HG03039 (cell line): ENCODE measurements around the gene CSNK2A2.

ENCODE experiments used
- ATAC-seq: cut with Tn5 transposase; IDR thresholded peaks from one replicate; pipeline ENCODE4 v1.9.1; 2021; ENCODE audit warnings: mild to moderate bottlenecking, moderate library complexity; ENCODE audit not compliant: unreplicated experiment

Gene CSNK2A2

DNA sequence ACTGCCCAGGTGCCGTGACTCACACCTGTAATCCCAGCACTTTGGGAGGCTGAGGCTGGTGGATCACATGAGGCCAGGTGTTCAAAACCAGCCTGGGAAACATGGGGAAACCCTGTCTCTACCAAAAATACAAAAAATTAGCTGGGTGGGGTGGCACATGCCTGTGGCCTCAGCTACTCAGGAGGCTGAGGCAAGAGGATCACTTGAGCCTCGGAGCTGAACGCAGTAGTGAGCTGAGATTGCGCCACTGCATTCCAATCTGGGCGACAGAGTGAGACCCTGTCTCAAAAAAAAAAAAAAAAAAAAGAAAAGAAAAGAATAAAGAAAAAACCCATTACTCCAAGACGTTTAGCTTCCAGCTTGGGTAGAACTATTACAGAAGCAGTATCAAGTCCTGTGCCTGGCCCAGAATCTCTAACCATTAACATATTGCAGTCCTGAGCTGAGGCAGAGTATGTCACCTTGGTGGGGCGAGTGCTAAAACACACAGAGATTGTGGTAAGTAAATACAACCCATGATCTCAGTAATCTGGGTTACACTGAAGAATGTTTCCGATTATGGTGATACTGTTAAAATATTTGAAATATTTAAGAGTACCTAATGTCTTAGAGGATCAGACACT lies 45.5 kb downstream of the CSNK2A2 start:
- ATAC-seq, result no peak

DNA sequence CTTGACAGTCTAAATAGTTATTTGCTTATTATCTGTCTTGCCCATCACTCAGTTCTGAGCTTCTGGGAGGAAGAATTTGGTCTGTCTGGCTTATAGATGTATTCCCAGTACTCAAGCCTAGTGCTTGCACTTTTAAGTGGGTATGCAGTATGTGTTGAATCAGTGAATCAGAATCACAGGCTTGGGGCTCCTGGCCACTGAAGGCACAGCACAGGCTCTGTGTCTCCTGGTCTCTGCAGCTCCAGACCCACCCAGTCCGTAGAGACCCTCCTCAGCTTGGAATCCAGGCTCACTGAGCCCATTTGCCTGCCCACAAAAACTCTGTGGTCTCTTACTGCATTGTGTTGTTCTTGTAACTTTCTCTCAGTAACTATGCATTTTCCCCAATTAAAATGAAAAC lies 49.4 kb downstream of the CSNK2A2 start:
- no peak for ATAC-seq

DNA sequence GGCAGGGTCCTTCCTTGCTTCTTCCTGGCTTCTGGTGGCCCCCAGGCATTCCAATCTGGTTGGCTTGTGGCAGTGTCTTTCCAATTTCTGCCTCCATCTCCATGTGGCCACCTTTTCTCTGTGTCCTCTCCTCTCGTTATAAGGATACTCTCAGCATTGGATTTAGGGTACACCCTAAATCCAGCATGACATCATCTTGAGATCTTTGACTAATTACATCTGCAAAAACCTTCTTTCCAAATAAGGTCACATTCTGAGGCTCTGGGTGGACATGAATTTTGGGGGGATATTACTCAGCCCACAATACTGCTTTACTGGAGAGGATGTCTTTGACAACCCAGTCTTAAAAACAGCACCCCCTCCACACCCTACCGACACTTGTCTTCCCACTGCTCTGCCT lies 49.8 kb downstream of the CSNK2A2 start:
- ATAC-seq, result no peak

DNA sequence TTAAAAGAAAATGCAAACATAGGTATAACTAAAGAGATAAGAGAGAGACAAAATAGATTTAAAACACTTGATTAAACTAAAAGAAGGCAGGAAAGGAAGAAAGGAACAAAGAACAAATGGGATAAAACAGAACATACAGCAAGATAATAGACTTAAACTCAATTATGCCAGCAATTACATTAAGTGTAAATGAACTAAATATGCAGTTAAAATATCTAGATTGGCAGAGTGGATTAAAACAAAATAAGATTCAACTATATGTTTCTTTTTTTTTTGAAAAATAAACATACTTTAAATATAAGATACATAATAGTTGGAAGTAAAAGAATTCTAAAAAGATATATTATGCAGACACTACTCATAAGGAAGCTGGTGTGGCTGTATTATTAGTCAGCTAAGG lies 59.1 kb downstream of the CSNK2A2 start:
- no peak for ATAC-seq

DNA sequence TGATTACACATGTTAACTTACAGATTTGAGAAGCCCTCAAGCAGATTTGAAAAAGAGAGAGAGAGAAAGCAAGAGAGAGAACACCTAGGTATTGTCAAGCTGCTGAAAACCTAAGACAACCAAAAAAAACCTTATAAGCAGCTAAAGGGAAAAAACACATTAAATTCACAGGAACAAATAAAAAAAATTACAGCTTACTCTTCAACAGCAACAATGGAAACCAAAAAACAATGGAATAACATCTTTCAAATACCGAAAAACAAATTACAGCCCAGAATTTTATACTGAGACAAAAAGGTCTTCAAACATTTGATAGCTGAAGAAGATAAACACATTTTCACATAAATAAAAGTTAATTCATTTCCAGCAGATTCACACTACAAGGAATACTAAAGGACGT lies 60.3 kb downstream of the CSNK2A2 start:
- ATAC-seq, result no peak

DNA sequence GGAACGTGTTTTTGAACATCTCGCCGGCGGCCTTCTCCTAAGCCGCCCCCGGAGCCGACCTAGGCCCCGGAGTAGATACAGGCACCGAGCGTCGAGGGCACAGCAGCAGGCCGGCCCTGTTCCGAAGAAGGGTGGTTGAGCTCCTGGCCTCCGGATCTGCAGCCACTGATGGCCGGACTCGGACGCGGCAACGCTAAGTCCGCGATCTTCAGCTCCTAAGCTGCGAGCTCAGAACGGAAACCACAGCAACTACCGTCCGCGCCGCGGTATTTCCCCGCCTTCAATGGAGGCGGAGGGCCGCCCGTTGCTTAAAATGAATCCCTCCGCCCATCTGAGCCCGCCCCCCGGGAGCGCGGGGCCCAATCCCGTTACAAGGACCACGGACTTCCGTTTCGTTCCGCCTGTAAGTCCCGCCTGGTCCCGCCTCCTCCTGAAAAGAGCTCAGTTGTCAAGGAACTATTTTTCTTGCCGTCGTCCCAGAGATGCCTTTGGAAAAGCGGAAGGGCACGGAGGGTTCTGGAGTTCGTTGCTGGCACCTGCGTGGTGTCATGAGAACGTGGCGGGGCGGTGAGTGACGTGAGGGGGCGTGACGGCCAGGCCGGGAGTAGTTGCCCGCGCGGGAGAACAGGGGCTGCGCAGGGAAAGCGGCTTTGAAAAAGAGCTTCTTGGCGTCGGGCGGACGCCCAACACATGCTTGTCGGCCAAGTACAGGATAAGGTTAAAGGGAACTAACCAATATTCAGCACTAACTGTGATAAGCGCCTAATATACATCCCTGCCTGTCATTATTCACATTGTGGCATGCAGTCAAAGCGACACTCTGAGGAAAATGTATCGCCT lies 68.6 kb downstream of the CSNK2A2 start, which contains the start of gene CFAP20:
CFAP20 (minus strand) TSS at position 285 of the 840 bp plus-strand sequence; CDS start at position 19, 266 bp downstream.
- peak; percentile 83 for ATAC-seq

DNA sequence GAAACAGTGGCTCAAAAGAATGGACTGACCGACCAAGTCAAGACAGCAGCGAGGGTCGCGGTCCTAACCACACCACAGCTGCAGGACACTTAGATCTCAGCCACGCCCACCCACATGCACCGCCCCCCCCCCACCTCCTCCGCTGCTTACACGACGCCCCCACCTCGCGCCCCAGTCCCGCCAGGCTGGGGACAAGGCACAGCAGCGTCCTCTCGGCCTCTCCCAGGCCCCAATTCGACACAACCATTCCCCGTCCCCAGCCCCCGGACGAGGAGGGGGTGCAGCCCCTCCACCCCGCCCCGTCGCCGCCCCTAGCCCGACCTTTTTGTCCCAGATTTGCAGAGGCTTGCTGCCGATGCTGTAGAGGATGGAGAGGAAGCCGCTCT lies 69.2 kb downstream of the CSNK2A2 start:
- ATAC-seq, result peak; percentile 7

DNA sequence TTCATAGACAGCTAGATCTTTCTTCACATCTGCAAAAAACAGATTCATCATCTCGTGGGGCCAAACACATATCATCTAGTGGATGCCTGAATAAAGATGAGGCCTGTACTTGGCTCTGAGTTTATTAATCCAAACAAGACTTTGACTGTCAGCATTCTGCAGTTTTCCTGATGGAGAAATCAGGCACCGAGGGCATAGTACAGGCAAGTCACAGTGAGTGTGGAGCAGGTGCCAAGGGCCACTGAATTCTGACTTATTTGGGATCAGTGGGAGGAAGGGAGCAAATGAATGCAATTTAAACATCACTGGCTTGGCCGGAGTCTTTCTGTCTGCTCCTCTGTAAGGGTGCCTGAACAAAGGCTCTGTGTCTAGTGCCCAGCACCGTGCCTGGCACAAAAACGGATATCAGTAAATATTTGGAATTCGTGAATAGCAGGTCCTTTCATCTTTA lies 69.7 kb downstream of the CSNK2A2 start:
- no peak for ATAC-seq

DNA sequence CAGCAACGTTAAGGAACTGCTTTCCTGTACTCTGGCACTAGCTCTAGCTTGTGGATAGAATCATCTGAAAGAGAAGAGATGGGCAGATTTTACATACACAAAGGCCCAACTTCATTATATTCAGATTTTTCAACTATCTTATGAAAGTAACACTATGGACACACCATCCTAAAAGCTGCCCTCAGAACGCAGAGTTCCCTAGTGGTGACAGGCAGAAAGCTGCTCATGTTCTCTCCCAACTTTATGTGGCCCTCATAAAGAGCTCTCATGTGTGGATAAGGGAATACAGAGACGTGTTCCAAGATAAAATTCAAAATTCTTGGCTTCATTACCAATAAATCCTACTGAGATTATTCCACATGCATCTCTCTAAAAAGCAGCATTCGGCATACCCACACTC lies 70.3 kb downstream of the CSNK2A2 start:
- no peak for ATAC-seq

DNA sequence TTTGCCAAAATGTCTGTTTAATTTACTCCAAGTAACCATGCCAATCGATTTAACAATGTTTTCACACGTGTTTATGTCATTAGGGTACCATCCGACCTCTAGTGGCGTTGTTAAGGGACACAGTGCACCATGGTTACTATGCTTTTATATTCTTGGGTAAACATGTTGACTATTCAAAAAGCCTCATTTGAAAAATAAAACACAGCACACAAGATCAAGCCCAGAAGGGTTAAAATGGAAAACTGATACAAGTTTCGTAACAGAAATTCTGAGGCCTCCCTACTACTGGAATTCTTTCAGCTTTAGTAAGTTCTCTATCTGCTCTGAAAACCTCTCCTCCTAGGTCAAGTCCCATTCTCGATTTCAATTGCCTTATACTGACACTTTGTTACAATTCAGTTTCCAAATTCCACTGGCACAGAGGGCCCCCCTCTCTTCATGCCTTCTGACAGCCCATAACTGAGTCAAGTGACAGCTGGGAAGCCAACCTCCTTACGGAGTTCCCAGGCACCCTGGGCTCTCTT lies 70.8 kb downstream of the CSNK2A2 start:
- no peak for ATAC-seq

DNA sequence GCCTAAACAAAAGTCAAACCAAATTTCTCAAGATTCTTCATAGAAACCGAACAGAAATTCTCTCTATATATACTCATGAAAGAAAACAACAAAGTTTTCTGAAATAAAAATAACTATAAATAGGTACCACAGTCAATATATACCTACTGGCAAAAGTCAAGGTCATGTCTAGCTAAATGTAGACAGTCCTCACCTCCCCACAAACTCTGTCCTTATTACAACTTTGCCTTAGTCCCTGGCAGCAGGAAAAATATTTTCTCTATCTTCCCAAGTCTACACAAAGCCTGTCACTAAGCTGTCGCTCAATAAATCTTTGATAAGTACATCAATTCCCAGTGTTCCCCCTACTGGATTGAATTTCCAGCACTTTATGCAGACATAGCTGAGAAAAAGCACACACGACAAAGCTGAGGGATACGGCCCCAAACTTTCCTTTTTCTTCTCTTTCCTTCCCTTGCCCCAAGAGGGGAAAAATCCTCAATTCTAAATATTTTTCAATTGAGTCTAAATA lies 71.4 kb downstream of the CSNK2A2 start:
- no peak for ATAC-seq

DNA sequence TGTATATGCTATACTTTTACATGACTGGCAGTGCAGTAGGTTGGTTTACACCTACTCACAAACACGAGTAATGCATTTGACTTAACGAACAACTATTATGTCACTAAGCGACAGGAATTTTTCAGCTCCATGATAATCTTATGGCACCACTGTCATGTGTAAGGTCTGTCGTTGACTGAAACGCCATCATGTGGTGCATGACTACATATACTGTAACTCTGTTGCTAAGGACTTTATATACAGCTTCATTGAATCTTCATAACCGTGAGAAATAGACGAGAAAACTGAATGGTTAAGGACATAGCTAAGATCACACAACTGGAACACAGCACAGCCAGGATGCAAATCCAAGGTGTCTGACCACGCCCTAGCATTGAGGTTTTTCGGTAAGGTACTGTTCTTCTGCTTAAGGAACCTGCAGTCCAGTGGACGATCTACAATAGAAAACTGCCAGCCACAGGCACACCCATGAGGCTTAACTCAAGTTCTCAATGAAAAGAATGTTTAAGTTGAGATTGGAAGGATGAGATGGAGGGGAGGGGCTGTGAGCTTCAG lies 72.0 kb downstream of the CSNK2A2 start:
- no peak for ATAC-seq

DNA sequence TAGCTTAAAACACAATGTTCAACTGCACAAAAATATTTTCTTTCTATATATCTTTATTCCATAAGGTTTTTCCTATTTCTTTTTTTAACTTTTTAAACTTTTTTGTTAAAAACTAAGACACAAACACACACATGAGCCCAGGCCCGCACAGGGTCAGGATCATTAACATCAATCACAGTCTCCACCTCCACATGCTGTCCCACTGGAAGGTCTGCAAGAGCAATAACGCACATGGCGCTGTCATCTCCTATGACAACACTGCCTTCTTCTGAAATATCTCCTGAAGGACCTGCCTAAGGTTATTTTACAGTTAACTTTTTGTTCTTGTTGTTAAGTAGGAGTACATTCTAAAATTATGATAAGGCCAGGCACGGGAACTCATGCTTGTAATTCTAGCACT lies 72.9 kb downstream of the CSNK2A2 start:
- ATAC-seq, result no peak

DNA sequence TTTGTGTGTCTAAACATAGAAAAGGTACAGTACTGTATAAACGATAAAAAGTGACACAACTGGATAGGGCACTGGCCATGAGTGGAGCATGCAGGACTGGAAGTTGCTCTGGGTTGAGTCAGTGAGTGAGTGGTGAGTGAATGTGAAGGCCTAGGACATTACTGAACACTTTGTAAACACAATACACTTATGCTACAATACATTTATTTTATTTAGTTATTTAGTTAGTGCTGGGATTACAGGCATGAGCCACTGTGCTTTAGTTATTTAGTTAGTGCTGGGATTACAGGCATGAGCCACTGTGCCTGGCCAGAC lies 73.3 kb downstream of the CSNK2A2 start:
- no peak for ATAC-seq

DNA sequence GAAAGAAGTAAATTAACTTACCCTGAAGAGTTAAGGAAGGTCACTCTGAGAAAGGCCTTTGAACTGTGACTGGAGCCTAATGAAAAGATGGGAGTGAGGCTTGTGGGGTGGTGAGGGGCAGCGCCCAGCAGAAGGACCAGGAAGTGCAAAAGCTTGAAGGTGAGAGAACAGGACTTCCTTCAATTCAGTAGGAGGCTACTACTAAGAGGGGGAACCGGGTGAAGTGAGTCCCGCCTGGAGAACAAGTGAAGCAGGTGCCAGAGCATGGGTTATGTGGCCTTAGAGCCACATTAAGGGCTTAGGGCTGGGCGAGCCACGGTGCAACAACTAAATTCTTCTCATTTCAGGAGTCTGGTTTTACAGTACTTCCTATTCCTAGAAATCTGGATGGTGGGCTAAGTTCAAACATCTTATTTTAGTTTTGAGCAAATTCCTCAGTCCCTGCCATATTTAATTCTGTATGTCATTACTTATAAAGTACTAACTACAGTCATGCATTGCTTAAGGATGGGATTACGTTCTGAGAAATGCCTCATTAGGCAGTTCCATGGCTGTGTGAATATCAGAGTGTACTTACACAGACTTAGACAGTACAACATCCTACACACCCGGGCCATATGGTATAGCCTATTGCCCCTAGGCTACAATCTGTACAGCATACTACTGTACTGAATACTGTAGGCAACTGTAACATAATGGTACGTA lies 73.9 kb downstream of the CSNK2A2 start:
- no peak for ATAC-seq

DNA sequence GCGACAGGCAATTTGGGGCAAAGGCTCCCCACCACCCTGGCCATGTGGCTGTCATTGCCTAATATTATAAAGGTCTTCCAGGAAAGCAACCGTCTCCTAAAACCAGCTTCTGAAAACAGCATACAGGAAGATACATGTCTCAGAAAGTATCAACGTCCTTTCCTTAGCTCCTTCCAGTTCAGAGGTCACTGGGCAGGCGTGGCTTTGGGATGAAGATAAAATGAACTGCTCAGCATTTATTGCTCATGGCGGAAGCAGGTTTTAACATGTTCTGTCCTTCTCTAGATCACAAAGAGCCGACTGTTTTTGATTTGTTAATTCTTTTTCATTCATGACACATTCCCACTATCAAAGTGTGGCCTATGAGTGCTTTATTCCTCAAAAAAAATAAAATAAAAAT lies 76.8 kb downstream of the CSNK2A2 start:
- no peak for ATAC-seq

DNA sequence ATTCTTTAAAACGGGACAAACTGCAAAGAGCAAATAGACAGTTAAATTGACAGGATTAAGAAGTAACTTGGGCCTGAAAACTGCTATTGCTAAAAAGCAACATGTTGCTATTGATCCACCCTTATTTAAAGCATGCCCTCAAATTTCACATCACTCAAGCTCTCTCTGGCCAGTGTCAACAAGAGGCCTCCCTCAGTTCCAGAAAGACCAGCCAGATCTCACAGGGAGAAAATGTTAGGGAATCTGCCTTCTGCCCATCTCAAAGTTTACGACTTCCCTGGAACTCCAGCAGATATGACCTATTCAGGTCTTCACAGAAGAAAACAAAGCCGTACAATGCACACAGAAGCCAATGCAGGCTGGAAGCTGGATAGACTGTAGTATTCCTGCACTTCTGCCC lies 77.7 kb downstream of the CSNK2A2 start:
- no peak for ATAC-seq

DNA sequence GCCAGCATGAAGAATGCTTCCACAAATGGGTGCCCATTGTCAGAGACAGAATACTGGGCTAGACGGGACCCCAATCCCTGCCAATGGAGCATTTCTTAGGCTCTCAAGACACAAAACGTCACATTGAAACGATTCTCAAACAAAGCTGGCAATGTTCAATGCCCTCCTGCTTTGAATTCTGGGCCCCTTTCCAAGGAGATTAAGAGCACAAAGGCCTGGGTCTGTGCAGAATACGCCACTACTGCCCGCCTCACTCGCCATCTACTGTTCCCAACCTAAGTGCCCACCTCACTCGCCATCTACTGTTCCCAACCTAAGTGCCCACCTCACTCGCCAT lies 78.4 kb downstream of the CSNK2A2 start:
- ATAC-seq, result no peak

DNA sequence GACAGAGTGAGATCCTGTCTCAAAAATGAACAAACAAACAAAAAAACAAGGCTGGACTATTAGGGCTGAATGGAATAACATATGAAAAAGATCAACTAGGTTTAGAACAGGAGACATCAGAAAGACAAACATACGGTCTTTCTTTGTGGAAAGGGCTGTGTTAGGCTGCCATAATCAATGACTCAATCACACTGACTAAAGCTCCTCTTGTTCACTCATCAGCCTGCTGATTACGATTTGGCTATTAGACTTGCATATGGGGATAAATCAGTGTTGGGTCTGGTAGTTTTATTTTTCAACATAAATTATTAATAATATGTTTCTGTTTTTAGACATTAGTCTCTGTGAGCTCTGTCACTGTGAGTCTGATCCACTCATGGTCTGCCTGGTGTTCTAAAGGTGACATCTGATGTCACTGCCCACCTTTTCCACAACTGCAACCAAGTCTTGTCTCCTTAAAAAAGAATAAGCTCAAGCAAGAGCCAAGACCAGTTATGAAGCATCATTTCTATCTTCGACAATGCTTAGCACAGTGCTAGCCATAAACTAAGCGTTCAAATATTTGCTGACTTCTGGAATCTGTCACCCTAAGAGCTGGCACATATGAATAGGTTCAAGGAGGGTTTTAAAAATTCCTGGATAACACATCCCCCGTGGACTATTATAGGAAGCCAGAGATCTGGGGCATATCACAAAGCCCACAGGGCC lies 79.0 kb downstream of the CSNK2A2 start:
- no peak for ATAC-seq

DNA sequence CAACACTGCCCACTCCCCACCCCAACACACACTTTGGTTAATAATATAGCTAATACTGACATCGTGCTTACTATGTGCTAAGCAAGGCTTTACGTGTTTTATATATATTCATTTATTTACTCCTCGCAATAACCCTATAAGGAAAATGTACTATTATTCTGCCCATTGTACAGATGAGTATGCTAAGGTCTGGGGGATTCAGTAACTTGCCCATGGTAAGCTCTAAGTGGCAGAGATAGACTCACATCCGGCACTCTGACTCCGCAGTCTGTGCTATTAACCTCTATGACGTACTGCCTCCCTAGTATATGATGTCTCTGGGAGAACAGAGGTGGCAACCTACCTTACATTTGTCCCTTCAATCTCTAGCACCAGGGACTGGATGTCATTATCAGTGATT lies 81.4 kb downstream of the CSNK2A2 start:
- no peak for ATAC-seq

DNA sequence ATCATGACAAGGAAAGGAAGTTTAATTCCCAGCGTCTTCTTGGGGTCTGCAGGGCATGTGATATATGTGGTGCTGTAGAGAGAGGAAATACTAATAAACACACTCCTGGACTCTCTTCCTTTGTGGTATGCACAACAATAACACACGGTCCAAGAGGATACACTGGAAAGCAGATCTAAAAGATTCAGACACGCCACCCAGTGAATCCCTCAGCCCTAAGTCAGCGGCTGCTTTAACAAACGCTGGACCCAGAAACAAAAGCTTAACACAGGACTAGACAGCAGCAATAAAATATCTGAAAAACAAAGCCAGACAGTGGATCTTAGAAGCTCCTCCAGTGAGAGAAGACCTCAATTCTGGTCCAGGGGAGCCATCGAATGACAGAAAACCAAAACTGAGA lies 81.8 kb downstream of the CSNK2A2 start:
- no peak for ATAC-seq
